Right lobe of liver (tissue), 6 donors: ENCODE measurements around the gene RBFOX1. TPM values are rescaled to one million over a fixed set of nuclear protein-coding genes. Genes with fewer than 3 reads are reported as not detected.

ENCODE experiments used
- ATAC-seq, 4 donors: fragments of 200-7000 bp; cut with Tn5 transposase; one replicate each; pipeline ENCODE4 v1.9.1; 2020; ENCODE audit warnings: mild to moderate bottlenecking in 4 of 4, moderate library complexity in 4 of 4
- DNase-seq, 3 donors: peaks; one replicate each; pipeline ENCODE4 v3.0.0-alpha.2; 2020
- H3K27ac ChIP-seq, 3 donors: fragments of 200-600 bp; one replicate each; pipeline ENCODE4 v1.8.0; 2022
- H3K27me3 ChIP-seq, 2 donors: fragments of 200-600 bp; one replicate each; pipeline ENCODE4 v1.8.0; 2022
- H3K36me3 ChIP-seq, 4 donors: fragments of 200-600 bp; sonication (generic) in 1 of 4; one replicate each; pipeline versions ENCODE4 v1.5.1 to v1.8.0; 2017 to 2022; ENCODE audit warnings: control low read depth in 1 of 4
- H3K4me1 ChIP-seq, 4 donors: fragments of 200-600 bp; sonication (generic) in 1 of 4; one replicate each; pipeline versions ENCODE4 v1.5.1 to v1.8.0; 2017 to 2022; ENCODE audit warnings: control low read depth in 1 of 4
- H3K4me3 ChIP-seq, 3 donors: fragments of 200-600 bp; one replicate each; pipeline ENCODE4 v1.8.0; 2022
- H3K9me3 ChIP-seq, 4 donors: fragments of 200-600 bp; sonication (generic) in 1 of 4; one replicate each; pipeline versions ENCODE4 v1.5.1 to v1.8.0; 2017 to 2022; ENCODE audit warnings: control low read depth in 1 of 4
- POLR2A ChIP-seq: fragments of 450-650 bp; IDR thresholded peaks from one replicate; pipeline ENCODE4 v1.6.1; 2017; ENCODE audit warnings: antibody characterized with exemption, mild to moderate bottlenecking
- WGBS: methylation state at CpG from one replicate; pipeline ENCODE4 v1.1.6; 2018; ENCODE audit warnings: low coverage, low lambda C conversion rate; ENCODE audit not compliant: insufficient coverage; ENCODE audit errors: missing lambda C conversion rate; 5-methylcytosine and 5-hydroxymethylcytosine counted together
- intact Hi-C, 2 donors: fragments of 100-400 bp; cut with DNase I; formaldehyde crosslinking; loops; one replicate each; pipeline versions ENCODE4 v1.11.2 to v1.14.1; 2022
- total RNA-seq, 6 experiments: library from RNA; depleted of rRNA in 2 of 6; stranded (reverse); fragments of >200 nt in 2 of 6; fragmentation: NEBNext Ultra II Directional in 3 of 6; extraction: Animal tissue kit (Norgen Biotek cat#: 25700) in 3 of 6; gene quantifications; one replicate each; pipeline versions ENCODE4 v1.1.0 to v1.2.4, GENCODE V29; 2016 to 2023
- TF ChIP-seq, protein P1 (sequence below), 4 donors: fragments of 200-600 bp in 3 of 4; fragments of 450-650 bp in 1 of 4; IDR thresholded peaks; one replicate each; pipeline versions ENCODE4 v1.5.1 to v1.8.0; 2016 to 2022; ENCODE audit warnings: antibody characterized with exemption in 4 of 4, mild to moderate bottlenecking in 2 of 4
- donor health status: DM: no; HTN: yes; CAD: no.
- donor health status: DM: no; HTN: no; CAD: no.
- donor health status: DM: no; HTN: no; CAD: no.
- donor health status: DM: no; HTN: yes; CAD: no.
- donor health status: DM: no; HTN: yes; CAD: no.

The RBFOX1 gene
- total RNA-seq, 6 experiments from 2014 or later = 0.19 TPM; not detected in 5

- WGBS = 44% methylated on average over 3 of the region's 7 CpGs
- Histone ChIP-seq H3K9me3 (no peaks in the 10 kb centered on the region), H3K4me1 (no peaks in the 10 kb centered on the region), H3K27ac (no peak overlapping the region), H3K36me3 (no peaks in the 10 kb centered on the region), H3K4me3 (no peak overlapping the region), H3K27me3 (no peaks in the 10 kb centered on the region)
- intact Hi-C loops = no loop called here
- TF ChIP-seq, protein P1, sequence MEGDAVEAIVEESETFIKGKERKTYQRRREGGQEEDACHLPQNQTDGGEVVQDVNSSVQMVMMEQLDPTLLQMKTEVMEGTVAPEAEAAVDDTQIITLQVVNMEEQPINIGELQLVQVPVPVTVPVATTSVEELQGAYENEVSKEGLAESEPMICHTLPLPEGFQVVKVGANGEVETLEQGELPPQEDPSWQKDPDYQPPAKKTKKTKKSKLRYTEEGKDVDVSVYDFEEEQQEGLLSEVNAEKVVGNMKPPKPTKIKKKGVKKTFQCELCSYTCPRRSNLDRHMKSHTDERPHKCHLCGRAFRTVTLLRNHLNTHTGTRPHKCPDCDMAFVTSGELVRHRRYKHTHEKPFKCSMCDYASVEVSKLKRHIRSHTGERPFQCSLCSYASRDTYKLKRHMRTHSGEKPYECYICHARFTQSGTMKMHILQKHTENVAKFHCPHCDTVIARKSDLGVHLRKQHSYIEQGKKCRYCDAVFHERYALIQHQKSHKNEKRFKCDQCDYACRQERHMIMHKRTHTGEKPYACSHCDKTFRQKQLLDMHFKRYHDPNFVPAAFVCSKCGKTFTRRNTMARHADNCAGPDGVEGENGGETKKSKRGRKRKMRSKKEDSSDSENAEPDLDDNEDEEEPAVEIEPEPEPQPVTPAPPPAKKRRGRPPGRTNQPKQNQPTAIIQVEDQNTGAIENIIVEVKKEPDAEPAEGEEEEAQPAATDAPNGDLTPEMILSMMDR (IDR thresholded peaks at IDR 0.05) = no peak
- no peak for TF ChIP-seq POLR2A
- no peak for DNase-seq
- ATAC-seq = no peak
These were observed 373.2 kb downstream of the RBFOX1 start for GRCh38 chr16:7705885-7706284.

DNA sequence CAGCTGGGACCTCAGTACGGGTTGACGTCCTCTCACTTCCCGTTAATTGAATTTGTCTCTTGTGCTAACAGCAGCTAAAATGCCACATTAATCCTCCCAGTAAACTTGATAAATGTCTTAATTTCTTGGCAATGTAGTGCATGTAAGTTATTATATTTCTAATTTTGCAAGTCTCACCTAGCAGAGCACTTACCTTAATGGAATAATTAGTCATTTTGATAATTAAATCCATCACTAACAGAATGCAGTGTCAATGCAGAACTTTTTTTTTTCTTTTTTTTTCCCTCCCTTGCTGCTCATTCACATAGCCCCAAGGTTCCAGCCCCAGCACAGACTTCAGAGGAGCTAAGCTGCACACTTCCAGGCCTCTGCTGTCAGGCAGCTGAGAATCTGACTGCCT is 376.5 kb downstream of the RBFOX1 start:
- Histone ChIP-seq H3K36me3 (no peaks in the 10 kb centered on the region), H3K27me3 (no peaks in the 10 kb centered on the region), H3K4me3 (no peak overlapping the region), H3K9me3 (no peaks in the 10 kb centered on the region), H3K27ac (no peak overlapping the region), H3K4me1 (no peaks in the 10 kb centered on the region)
- intact Hi-C loops = no loop called here
- WGBS = 88% methylated on average over 2 of the region's 3 CpGs
- ATAC-seq (no peak), DNase-seq (no peak)
- TF ChIP-seq POLR2A = no peak
- TF ChIP-seq, protein P1 (IDR thresholded peaks at IDR 0.05) = no peak

DNA sequence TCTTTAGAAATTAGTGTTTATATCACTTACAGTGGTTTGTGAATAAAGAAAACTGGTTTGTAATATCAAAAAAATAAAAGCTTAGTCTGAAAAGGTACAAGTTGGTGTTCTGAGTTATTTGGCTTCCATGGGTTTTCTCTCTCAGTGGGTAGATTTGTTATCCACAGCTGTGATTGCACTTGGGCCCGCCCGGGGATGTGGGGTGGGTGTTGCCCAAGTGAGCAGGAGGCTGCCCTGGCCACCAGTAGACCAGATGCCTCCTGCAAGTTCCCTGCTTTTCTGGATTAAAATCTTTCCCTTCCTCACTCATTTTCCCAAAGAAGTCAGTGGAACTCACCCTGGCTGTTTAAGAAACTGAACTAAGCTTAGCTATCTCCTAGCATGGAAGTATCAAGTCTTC is 380.6 kb downstream of the RBFOX1 start:
- no peaks in the 10 kb centered on the region for H3K36me3 ChIP-seq
- H3K4me3 ChIP-seq = no peak overlapping the region
- ATAC-seq = no peak
- H3K4me1 ChIP-seq = no peaks in the 10 kb centered on the region
- 47% methylated on average over 2 of the region's 2 CpGs for WGBS
- no peaks in the 10 kb centered on the region for H3K9me3 ChIP-seq
- TF ChIP-seq, protein P1 (IDR thresholded peaks at IDR 0.05) = no peak
- no peak for TF ChIP-seq POLR2A
- intact Hi-C loops = no loop called here
- DNase-seq = no peak
- no peak overlapping the region for H3K27ac ChIP-seq
- H3K27me3 ChIP-seq = no peaks in the 10 kb centered on the region

GRCh38 chr16:7714775-7715174 is 382.1 kb downstream of the RBFOX1 start:
- Histone ChIP-seq H3K36me3 (no peaks in the 10 kb centered on the region), H3K27me3 (no peaks in the 10 kb centered on the region), H3K9me3 (no peaks in the 10 kb centered on the region), H3K27ac (no peak overlapping the region), H3K4me1 (no peaks in the 10 kb centered on the region), H3K4me3 (no peak overlapping the region)
- DNase-seq (no peak), ATAC-seq (no peak)
- WGBS = no CpG with 5 or more reads among the region's 2 CpGs
- TF ChIP-seq POLR2A = no peak
- TF ChIP-seq, protein P1 (IDR thresholded peaks at IDR 0.05) = no peak
- intact Hi-C loops = no loop called here
